Measurements from ENCODE around the gene INAFM1. TPM values are rescaled to one million over a fixed set of nuclear protein-coding genes. Genes with fewer than 3 reads are reported as not detected.
"Not testable (repeated sequence)": the region's sequence is repeated elsewhere in the genome, so short reads cannot be mapped to it uniquely, and the experiment has no call there.

Gene INAFM1
- total RNA-seq, 4 donors from 2014 or later: 6.1 to 23.9 (median 12.8) TPM

GRCh38 chr19:47243776-47244547, 30.7 kb upstream of the INAFM1 start:
- TF ChIP-seq CTCF (IDR thresholded peaks at IDR 0.05) (peak; percentile 97 to 100 (median 99)), POLR2A (IDR thresholded peaks at IDR 0.05) (no peak)
- H3K27ac ChIP-seq: peak overlapping the region in 3 of 4 donors; percentile 55 to 70 (median 63)
- no peaks in the 10 kb centered on the region for H3K27me3 ChIP-seq
- H3K4me1 ChIP-seq: peaks cover 0 to 44% (median 20%) of the 10 kb centered on the region in 4 donors
- H3K4me3 ChIP-seq: peak overlapping the region in 3 of 4 donors; percentile 31 to 48 (median 37)
- DNase-seq: peak; percentile 79 to 95 (median 90)
- H3K36me3 ChIP-seq: no peaks in the 10 kb centered on the region
- H3K9me3 ChIP-seq: no peaks in the 10 kb centered on the region

GRCh38 chr19:47247308-47247990, 27.2 kb upstream of the INAFM1 start:
- H3K9me3 ChIP-seq: no peaks in the 10 kb centered on the region
- no peak overlapping the region for H3K4me3 ChIP-seq
- H3K27me3 ChIP-seq: no peaks in the 10 kb centered on the region
- H3K27ac ChIP-seq: no peak overlapping the region
- no peaks in the 10 kb centered on the region for H3K36me3 ChIP-seq
- peak; percentile 82 to 92 (median 91) for TF ChIP-seq CTCF (IDR thresholded peaks at IDR 0.05)
- TF ChIP-seq POLR2A (IDR thresholded peaks at IDR 0.05): no peak
- peaks cover 0 to 20% (median 14%) of the 10 kb centered on the region in 4 donors for H3K4me1 ChIP-seq
- DNase-seq: peak; percentile 60 to 90 (median 86)

- H3K27ac ChIP-seq, H3K36me3 ChIP-seq, DNase-seq, H3K4me1 ChIP-seq, H3K4me3 ChIP-seq, H3K27me3 ChIP-seq, H3K9me3 ChIP-seq: not testable (repeated sequence)
These were observed 21.7 kb upstream of the INAFM1 start for GRCh38 chr19:47253016-47253415.

- DNase-seq: no peak
- H3K27me3 ChIP-seq: no peaks in the 10 kb centered on the region
- TF ChIP-seq CTCF (IDR thresholded peaks at IDR 0.05) (no peak), POLR2A (IDR thresholded peaks at IDR 0.05) (no peak)
- H3K9me3 ChIP-seq: no peaks in the 10 kb centered on the region
- no peak overlapping the region for H3K27ac ChIP-seq
- H3K36me3 ChIP-seq: peaks cover 0 to 3% (median 0%) of the 10 kb centered on the region in 3 donors
- peaks cover 0 to 14% (median 5%) of the 10 kb centered on the region in 4 donors for H3K4me1 ChIP-seq
- H3K4me3 ChIP-seq: no peak overlapping the region
These were observed 21.2 kb upstream of the INAFM1 start for GRCh38 chr19:47253467-47253881.

- Histone ChIP-seq H3K4me1 (peaks cover 0 to 19% (median 6%) of the 10 kb centered on the region in 4 donors), H3K27me3 (no peaks in the 10 kb centered on the region), H3K9me3 (no peaks in the 10 kb centered on the region), H3K4me3 (no peak overlapping the region), H3K36me3 (peaks cover 0 to 8% (median 0%) of the 10 kb centered on the region in 3 donors), H3K27ac (no peak overlapping the region)
- TF ChIP-seq CTCF (IDR thresholded peaks at IDR 0.05) (no peak), POLR2A (IDR thresholded peaks at IDR 0.05) (no peak)
- no peak for DNase-seq
These were observed 20.7 kb upstream of the INAFM1 start for GRCh38 chr19:47253970-47254369.

Data from Peyer's patch (tissue), 4 donors.